C4-2B (cell line): Measurements from ENCODE around the gene AFDN.

Experiments used
- CTCF ChIP-seq: fragments of 450-650 bp; conservative IDR thresholded peaks from 2 replicates; pipeline ENCODE4 v1.5.1; 2017; ENCODE audit warnings: mild to moderate bottlenecking
- ZFX ChIP-seq: fragments of 450-650 bp; IDR thresholded peaks from 2 replicates; pipeline ENCODE4 v1.6.1; 2017

GRCh38 chr6:167881327-167881726 lies 54.6 kb downstream of the AFDN start:
- TF ChIP-seq CTCF (no peak), ZFX (no peak)
